ENCODE results near the gene CDADC1. TPM values are rescaled to one million over a fixed set of nuclear protein-coding genes. Genes with fewer than 3 reads are reported as not detected.

The CDADC1 gene
- total RNA-seq, 2 experiments from 2014 or later, result 8.6 to 9.0 TPM

GRCh38 chr13:49241296-49241695, 6.4 kb upstream of the CDADC1 start:
- DNase-seq (no peak), ATAC-seq (no peak)
- Mint-ChIP-seq H3K27me3 (no peaks in the 10 kb centered on the region), H3K27ac (no peak overlapping the region), H3K4me1 (ENCODE audit: low read depth) (peaks cover 2% of the 10 kb centered on the region), H3K36me3 (ENCODE audit: low read depth) (no peaks in the 10 kb centered on the region), H3K4me3 (no peak overlapping the region), H3K9me3 (no peaks in the 10 kb centered on the region)
- TF ChIP-seq CTCF (IDR thresholded peaks at IDR 0.05), result no peak
- CTCF ChIA-PET, result interaction anchor here (1.9 to 4.2 kb wide), 2 partner anchors 17 to 39 kb away, joined by 11 to 48 read pairs; no protein-coding TSS in a partner anchor
- intact Hi-C loops (cut with micrococcal nuclease), result no loop called here
- POLR2A ChIA-PET, result no interaction called here

- peaks cover 7% of the 10 kb centered on the region for H3K36me3 Mint-ChIP-seq (ENCODE audit: low read depth)
- no peak for ATAC-seq
- POLR2A ChIA-PET, result interaction anchor here (0.6 to 1.0 kb wide), 2 partner anchors 14 to 68 kb away, joined by 3 read pairs; no protein-coding TSS in a partner anchor
- no peak for DNase-seq
- no peak overlapping the region for H3K4me3 Mint-ChIP-seq
- intact Hi-C loops (cut with micrococcal nuclease), result no loop called here
- CTCF ChIA-PET, result interaction anchor here (1.9 to 2.7 kb wide), 2 partner anchors 33 to 35 kb away, joined by 5 to 21 read pairs; no protein-coding TSS in a partner anchor
- H3K9me3 Mint-ChIP-seq, result no peaks in the 10 kb centered on the region
- TF ChIP-seq CTCF (IDR thresholded peaks at IDR 0.05), result no peak
- H3K27me3 Mint-ChIP-seq, result no peaks in the 10 kb centered on the region
- peaks cover 20% of the 10 kb centered on the region for H3K4me1 Mint-ChIP-seq (ENCODE audit: low read depth)
- no peak overlapping the region for H3K27ac Mint-ChIP-seq
Measured at GRCh38 chr13:49245101-49245500, 2.6 kb upstream of the CDADC1 start.

- ATAC-seq (peak; percentile 29), DNase-seq (no peak)
- intact Hi-C loops (cut with micrococcal nuclease), result no loop called here
- no peak for TF ChIP-seq CTCF (IDR thresholded peaks at IDR 0.05)
- H3K9me3 Mint-ChIP-seq, result no peaks in the 10 kb centered on the region
- peaks cover 28% of the 10 kb centered on the region for H3K4me1 Mint-ChIP-seq (ENCODE audit: low read depth)
- H3K36me3 Mint-ChIP-seq (ENCODE audit: low read depth), result peaks cover 8% of the 10 kb centered on the region
- H3K27me3 Mint-ChIP-seq, result no peaks in the 10 kb centered on the region
- peak overlapping the region; percentile 90 for H3K4me3 Mint-ChIP-seq
- ChIA-PET POLR2A (interaction anchor here (0.7 to 2.5 kb wide), 4 partner anchors 10 to 135 kb away, joined by 3 to 11 read pairs (median 4); no protein-coding TSS in a partner anchor), CTCF (interaction anchor here (1.7 to 2.9 kb wide), 2 partner anchors 33 to 360 kb away, joined by 6 to 20 read pairs; no protein-coding TSS in a partner anchor)
- H3K27ac Mint-ChIP-seq, result peak overlapping the region; percentile 97
Measured at GRCh38 chr13:49246850-49247642, 679 bp upstream of the CDADC1 start.

GRCh38 chr13:49248622-49249002, 887 bp downstream of the CDADC1 start:
- ChIA-PET POLR2A (interaction anchor here (0.7 to 2.5 kb wide), 3 partner anchors 9 to 211 kb away, joined by 3 to 11 read pairs (median 4); no protein-coding TSS in a partner anchor), CTCF (interaction anchor here (1.0 to 2.9 kb wide), 6 partner anchors 8 to 358 kb away, joined by 3 to 20 read pairs (median 6); no protein-coding TSS in a partner anchor)
- ATAC-seq (no peak), DNase-seq (no peak)
- intact Hi-C loops (cut with micrococcal nuclease), result no loop called here
- Mint-ChIP-seq H3K36me3 (ENCODE audit: low read depth) (peaks cover 12% of the 10 kb centered on the region), H3K27me3 (no peaks in the 10 kb centered on the region), H3K4me3 (peak overlapping the region; percentile 90), H3K4me1 (ENCODE audit: low read depth) (peaks cover 36% of the 10 kb centered on the region), H3K9me3 (no peaks in the 10 kb centered on the region), H3K27ac (peak overlapping the region; percentile 97)
- no peak for TF ChIP-seq CTCF (IDR thresholded peaks at IDR 0.05)

GRCh38 chr13:49251326-49251725, 3.6 kb downstream of the CDADC1 start:
- ChIA-PET POLR2A (no interaction called here), CTCF (interaction anchor here (0.6 to 3.2 kb wide), 3 partner anchors 11 to 436 kb away, joined by 3 to 12 read pairs (median 7); no protein-coding TSS in a partner anchor)
- H3K9me3 Mint-ChIP-seq, result no peaks in the 10 kb centered on the region
- intact Hi-C loops (cut with micrococcal nuclease), result no loop called here
- no peak for ATAC-seq
- no peaks in the 10 kb centered on the region for H3K27me3 Mint-ChIP-seq
- peaks cover 53% of the 10 kb centered on the region for H3K4me1 Mint-ChIP-seq (ENCODE audit: low read depth)
- H3K4me3 Mint-ChIP-seq, result no peak overlapping the region
- H3K27ac Mint-ChIP-seq, result no peak overlapping the region
- DNase-seq, result no peak
- TF ChIP-seq CTCF (IDR thresholded peaks at IDR 0.05), result no peak
- H3K36me3 Mint-ChIP-seq (ENCODE audit: low read depth), result peaks cover 31% of the 10 kb centered on the region
